ENCODE data around the gene TMIGD1. TPM values are rescaled to one million over a fixed set of nuclear protein-coding genes. Genes with fewer than 3 reads are reported as not detected.

The TMIGD1 gene
- total RNA-seq, 2 donors from 2014 or later = not detected

DNA sequence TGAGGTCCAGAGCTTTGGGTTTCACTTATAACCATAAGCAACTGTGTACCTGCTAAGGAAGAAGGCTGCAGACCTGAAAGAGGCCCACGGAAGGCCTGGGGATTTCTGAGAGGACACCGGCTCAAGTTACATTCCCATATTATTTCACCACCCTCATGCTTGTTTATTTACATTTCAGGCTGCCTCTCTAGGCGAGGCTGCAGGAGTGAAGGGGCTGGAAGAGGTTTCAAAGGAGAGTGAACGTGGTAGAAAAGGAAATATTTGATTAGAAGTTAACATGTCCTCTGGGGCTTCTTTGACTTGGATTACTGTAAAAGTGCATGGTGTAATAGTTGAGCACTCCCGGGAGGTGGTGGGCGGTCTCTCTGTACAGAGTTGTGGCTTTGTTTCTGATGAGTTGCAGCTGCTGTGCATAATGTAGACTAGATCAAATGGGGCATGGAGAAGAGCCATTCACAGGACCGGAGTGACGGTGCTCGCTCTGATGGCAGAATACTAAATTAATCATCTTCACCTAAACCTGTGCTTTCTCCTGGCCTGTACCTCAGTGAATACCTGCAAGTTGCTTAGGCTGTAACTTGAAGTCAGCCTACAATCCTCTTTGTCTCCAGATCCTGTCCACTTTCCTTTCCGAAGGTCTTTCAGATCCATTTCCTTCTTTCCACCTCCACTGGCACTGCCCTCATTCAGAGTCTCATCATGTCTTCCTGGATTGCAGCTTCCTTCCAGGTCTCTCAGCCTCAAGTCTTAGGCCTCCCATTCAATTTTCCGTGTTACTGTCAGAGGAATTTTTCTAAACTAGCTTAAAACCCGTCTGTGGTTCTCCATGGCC, 43.0 kb upstream of the TMIGD1 start:
- H3K4me3 ChIP-seq = no peak overlapping the region
- no peaks in the 10 kb centered on the region for H3K9me3 ChIP-seq
- DNase-seq (ENCODE audit: low spot score) (no peak), ATAC-seq (ENCODE audit: insufficient number of reproducible peaks, low FRiP score, low read depth) (no peak)
- H3K27ac ChIP-seq = no peak overlapping the region
- no peaks in the 10 kb centered on the region for H3K27me3 ChIP-seq (replicated peaks; ENCODE audit: insufficient read depth)
- H3K4me1 ChIP-seq (ENCODE audit: control insufficient read depth in 1 of 2, low read depth in 2 of 2) = peaks cover 2 to 26% of the 10 kb centered on the region in 2 donors
- TF ChIP-seq, protein P1, sequence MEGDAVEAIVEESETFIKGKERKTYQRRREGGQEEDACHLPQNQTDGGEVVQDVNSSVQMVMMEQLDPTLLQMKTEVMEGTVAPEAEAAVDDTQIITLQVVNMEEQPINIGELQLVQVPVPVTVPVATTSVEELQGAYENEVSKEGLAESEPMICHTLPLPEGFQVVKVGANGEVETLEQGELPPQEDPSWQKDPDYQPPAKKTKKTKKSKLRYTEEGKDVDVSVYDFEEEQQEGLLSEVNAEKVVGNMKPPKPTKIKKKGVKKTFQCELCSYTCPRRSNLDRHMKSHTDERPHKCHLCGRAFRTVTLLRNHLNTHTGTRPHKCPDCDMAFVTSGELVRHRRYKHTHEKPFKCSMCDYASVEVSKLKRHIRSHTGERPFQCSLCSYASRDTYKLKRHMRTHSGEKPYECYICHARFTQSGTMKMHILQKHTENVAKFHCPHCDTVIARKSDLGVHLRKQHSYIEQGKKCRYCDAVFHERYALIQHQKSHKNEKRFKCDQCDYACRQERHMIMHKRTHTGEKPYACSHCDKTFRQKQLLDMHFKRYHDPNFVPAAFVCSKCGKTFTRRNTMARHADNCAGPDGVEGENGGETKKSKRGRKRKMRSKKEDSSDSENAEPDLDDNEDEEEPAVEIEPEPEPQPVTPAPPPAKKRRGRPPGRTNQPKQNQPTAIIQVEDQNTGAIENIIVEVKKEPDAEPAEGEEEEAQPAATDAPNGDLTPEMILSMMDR (IDR thresholded peaks at IDR 0.05) = no peak
- no peaks in the 10 kb centered on the region for H3K36me3 ChIP-seq

DNA sequence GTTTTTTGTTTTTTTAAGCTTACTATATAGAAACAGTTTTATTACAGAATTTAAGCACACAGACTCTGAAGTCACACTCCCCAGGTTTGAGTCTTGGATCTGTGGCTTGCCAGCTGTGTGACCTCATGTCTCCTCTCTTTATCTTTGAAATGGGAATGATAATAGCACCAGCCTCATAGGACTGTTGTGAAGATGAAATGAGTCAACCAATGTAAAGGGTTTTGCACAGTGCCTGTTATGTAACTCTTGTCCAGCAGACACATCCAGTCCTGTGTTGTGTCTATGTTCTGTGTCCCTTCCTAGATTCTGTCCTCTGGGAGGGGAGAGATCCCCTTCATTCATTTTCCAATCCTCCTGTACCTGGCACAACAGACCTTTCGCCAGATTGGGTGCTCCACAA, 41.8 kb upstream of the TMIGD1 start:
- Histone ChIP-seq H3K4me1 (ENCODE audit: control insufficient read depth in 1 of 2, low read depth in 2 of 2) (peaks cover 0 to 15% of the 10 kb centered on the region in 2 donors), H3K27ac (no peak overlapping the region), H3K9me3 (no peaks in the 10 kb centered on the region), H3K4me3 (no peak overlapping the region), H3K36me3 (no peaks in the 10 kb centered on the region), H3K27me3 (replicated peaks; ENCODE audit: insufficient read depth) (no peaks in the 10 kb centered on the region)
- DNase-seq (ENCODE audit: low spot score) (no peak), ATAC-seq (ENCODE audit: insufficient number of reproducible peaks, low FRiP score, low read depth) (no peak)
- TF ChIP-seq, protein P1 (IDR thresholded peaks at IDR 0.05) = no peak

DNA sequence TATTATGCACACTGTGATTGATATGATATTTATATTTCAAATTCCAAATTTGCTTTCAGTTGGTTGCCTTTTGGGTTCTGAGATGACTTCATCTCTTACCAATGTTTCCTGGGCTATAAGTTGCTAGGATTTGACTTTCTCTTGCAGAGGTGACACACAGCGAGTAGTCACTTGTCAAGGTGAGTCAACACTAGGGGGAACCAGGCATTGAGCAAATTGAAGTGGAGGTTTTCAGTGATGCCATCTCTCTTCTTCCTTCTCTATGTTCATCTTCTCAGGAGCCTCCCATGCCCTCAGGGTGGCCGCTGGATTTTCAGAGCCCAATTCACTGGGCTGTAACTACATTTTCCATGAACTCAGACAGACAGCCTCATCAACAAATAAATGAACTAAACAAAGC, 38.9 kb upstream of the TMIGD1 start:
- ATAC-seq (ENCODE audit: insufficient number of reproducible peaks, low FRiP score, low read depth) = no peak
- TF ChIP-seq, protein P1 (IDR thresholded peaks at IDR 0.05) = no peak

DNA sequence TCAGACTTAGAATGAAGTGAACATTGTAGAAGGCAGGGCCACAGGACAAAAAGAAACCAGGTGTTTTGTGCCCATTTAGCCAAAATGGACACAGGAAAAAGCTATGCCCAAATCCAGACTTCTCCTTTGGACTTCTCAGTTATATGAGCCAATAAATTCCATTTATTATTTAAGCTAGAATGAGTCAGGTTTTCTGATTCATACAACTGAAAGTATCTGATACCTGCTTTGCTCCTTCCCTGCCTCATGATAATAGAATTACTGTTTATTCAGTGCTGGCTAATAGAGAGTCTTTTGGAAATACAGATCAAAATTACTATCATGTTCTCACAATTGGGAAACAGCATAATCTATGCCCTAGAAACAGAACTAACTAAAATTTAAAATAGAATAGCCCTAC, 36.1 kb upstream of the TMIGD1 start:
- H3K4me1 ChIP-seq (ENCODE audit: control insufficient read depth in 1 of 2, low read depth in 2 of 2) = no peaks in the 10 kb centered on the region
- no peaks in the 10 kb centered on the region for H3K9me3 ChIP-seq
- ATAC-seq (ENCODE audit: insufficient number of reproducible peaks, low FRiP score, low read depth) = no peak
- no peak overlapping the region for H3K27ac ChIP-seq
- no peaks in the 10 kb centered on the region for H3K27me3 ChIP-seq (replicated peaks; ENCODE audit: insufficient read depth)
- no peak for DNase-seq (ENCODE audit: low spot score)
- TF ChIP-seq, protein P1 (IDR thresholded peaks at IDR 0.05) = no peak
- no peak overlapping the region for H3K4me3 ChIP-seq
- H3K36me3 ChIP-seq = no peaks in the 10 kb centered on the region

More for the DNA sequence above, 38.9 kb upstream of the TMIGD1 start:
- no peak for DNase-seq (ENCODE audit: low spot score)
- H3K27ac ChIP-seq = no peak overlapping the region
- no peak overlapping the region for H3K4me3 ChIP-seq
- no peaks in the 10 kb centered on the region for H3K36me3 ChIP-seq
- H3K9me3 ChIP-seq = no peaks in the 10 kb centered on the region
- H3K27me3 ChIP-seq (replicated peaks; ENCODE audit: insufficient read depth) = no peaks in the 10 kb centered on the region
- peaks cover 0 to under 1% of the 10 kb centered on the region in 2 donors for H3K4me1 ChIP-seq (ENCODE audit: control insufficient read depth in 1 of 2, low read depth in 2 of 2)

DNA sequence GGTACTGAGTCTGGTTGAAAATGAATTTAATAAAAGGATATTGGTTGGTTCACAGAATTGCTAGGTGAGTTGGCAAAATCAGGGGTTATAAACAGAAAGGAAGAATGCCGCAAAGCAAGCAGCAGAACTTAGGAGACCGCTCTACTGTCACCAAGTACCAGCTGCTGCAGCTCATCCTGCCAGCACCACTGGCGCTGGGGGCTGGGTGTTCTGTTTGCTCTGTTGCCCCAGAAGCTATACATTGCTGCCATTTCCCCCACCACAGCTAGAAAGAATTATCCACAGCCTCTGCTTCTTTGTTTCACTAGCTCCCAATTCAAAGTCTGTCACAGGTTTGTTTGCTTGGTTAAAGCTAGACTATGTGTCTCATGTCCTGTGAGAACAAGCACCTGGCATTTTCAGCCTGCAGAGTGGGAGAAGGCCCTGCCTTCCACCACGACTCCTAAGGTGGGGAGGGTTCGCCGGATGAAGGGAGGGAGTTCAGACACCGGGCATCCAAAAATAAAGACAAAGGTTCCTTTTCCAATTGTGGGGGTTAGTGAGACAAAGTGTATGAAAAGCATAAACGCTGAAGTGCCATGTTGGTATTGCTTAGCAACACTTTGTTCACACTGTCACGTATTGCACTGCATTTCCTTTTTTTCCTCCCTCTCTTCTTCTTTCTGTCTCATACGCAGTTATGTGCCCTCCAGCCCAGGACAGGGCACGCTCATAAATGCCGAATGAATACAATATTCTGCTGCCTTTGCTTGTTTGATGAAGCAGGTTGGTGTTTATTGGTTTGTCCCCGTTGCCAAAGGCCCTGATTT, 35.3 kb upstream of the TMIGD1 start:
- no peak for ATAC-seq (ENCODE audit: insufficient number of reproducible peaks, low FRiP score, low read depth)
- no peak for DNase-seq (ENCODE audit: low spot score)
- no peaks in the 10 kb centered on the region for H3K9me3 ChIP-seq
- no peaks in the 10 kb centered on the region for H3K4me1 ChIP-seq (ENCODE audit: control insufficient read depth in 1 of 2, low read depth in 2 of 2)
- no peaks in the 10 kb centered on the region for H3K36me3 ChIP-seq
- TF ChIP-seq, protein P1 (IDR thresholded peaks at IDR 0.05) = no peak
- no peaks in the 10 kb centered on the region for H3K27me3 ChIP-seq (replicated peaks; ENCODE audit: insufficient read depth)
- H3K4me3 ChIP-seq = no peak overlapping the region
- no peak overlapping the region for H3K27ac ChIP-seq

Measured in thoracic aorta (tissue), 2 donors.